Right lobe of liver (tissue), 6 donors: ENCODE measurements around the gene LDLRAD1. TPM values are rescaled to one million over a fixed set of nuclear protein-coding genes. Genes with fewer than 3 reads are reported as not detected.

Experiments
- ATAC-seq, 4 donors: fragments of 200-7000 bp; cut with Tn5 transposase; one replicate each; pipeline ENCODE4 v1.9.1; 2020; ENCODE audit warnings: mild to moderate bottlenecking in 4 of 4, moderate library complexity in 4 of 4
- DNase-seq, 3 donors: peaks; one replicate each; pipeline ENCODE4 v3.0.0-alpha.2; 2020
- H3K27ac ChIP-seq, 3 donors: fragments of 200-600 bp; one replicate each; pipeline ENCODE4 v1.8.0; 2022
- H3K27me3 ChIP-seq, 2 donors: fragments of 200-600 bp; one replicate each; pipeline ENCODE4 v1.8.0; 2022
- H3K36me3 ChIP-seq, 4 donors: fragments of 200-600 bp; sonication (generic) in 1 of 4; one replicate each; pipeline versions ENCODE4 v1.5.1 to v1.8.0; 2017 to 2022; ENCODE audit warnings: control low read depth in 1 of 4
- H3K4me1 ChIP-seq, 4 donors: fragments of 200-600 bp; sonication (generic) in 1 of 4; one replicate each; pipeline versions ENCODE4 v1.5.1 to v1.8.0; 2017 to 2022; ENCODE audit warnings: control low read depth in 1 of 4
- H3K4me3 ChIP-seq, 3 donors: fragments of 200-600 bp; one replicate each; pipeline ENCODE4 v1.8.0; 2022
- H3K9me3 ChIP-seq, 4 donors: fragments of 200-600 bp; sonication (generic) in 1 of 4; one replicate each; pipeline versions ENCODE4 v1.5.1 to v1.8.0; 2017 to 2022; ENCODE audit warnings: control low read depth in 1 of 4
- POLR2A ChIP-seq: fragments of 450-650 bp; IDR thresholded peaks from one replicate; pipeline ENCODE4 v1.6.1; 2017; ENCODE audit warnings: antibody characterized with exemption, mild to moderate bottlenecking
- WGBS: methylation state at CpG from one replicate; pipeline ENCODE4 v1.1.6; 2018; ENCODE audit warnings: low coverage, low lambda C conversion rate; ENCODE audit not compliant: insufficient coverage; ENCODE audit errors: missing lambda C conversion rate; 5-methylcytosine and 5-hydroxymethylcytosine counted together
- intact Hi-C, 2 donors: fragments of 100-400 bp; cut with DNase I; formaldehyde crosslinking; loops; one replicate each; pipeline versions ENCODE4 v1.11.2 to v1.14.1; 2022
- long read RNA-seq: library from polyadenylated mRNA; unstranded; transcript quantifications from one replicate; pipeline ENCODE4 v2.0.0, GENCODE V29; 2019
- total RNA-seq, 6 experiments: library from RNA; depleted of rRNA in 2 of 6; stranded (reverse); fragments of >200 nt in 2 of 6; fragmentation: NEBNext Ultra II Directional in 3 of 6; extraction: Animal tissue kit (Norgen Biotek cat#: 25700) in 3 of 6; gene quantifications; one replicate each; pipeline versions ENCODE4 v1.1.0 to v1.2.4, GENCODE V29; 2016 to 2023
- TF ChIP-seq, protein P1 (sequence below), 4 donors: fragments of 200-600 bp in 3 of 4; fragments of 450-650 bp in 1 of 4; IDR thresholded peaks; one replicate each; pipeline versions ENCODE4 v1.5.1 to v1.8.0; 2016 to 2022; ENCODE audit warnings: antibody characterized with exemption in 4 of 4, mild to moderate bottlenecking in 2 of 4
- donor health status: DM: no; HTN: yes; CAD: no.
- donor health status: DM: no; HTN: no; CAD: no.
- donor health status: DM: no; HTN: no; CAD: no.
- donor health status: DM: no; HTN: yes; CAD: no.
- donor health status: DM: no; HTN: yes; CAD: no.

Gene LDLRAD1, protein sequence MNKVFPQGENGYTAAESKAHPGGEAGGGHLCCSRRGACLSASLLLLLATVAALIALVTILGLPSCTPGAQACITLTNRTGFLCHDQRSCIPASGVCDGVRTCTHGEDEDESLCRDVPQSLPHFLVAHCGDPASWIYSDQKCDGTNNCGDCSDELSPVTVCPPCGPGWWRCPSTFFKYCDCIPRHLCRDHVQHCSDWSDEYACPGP
- under 1 TPM in 2 of 6 experiments, not detected in 4; 0.44 to 0.57 TPM for total RNA-seq
- long read RNA-seq, result 0 reads

DNA sequence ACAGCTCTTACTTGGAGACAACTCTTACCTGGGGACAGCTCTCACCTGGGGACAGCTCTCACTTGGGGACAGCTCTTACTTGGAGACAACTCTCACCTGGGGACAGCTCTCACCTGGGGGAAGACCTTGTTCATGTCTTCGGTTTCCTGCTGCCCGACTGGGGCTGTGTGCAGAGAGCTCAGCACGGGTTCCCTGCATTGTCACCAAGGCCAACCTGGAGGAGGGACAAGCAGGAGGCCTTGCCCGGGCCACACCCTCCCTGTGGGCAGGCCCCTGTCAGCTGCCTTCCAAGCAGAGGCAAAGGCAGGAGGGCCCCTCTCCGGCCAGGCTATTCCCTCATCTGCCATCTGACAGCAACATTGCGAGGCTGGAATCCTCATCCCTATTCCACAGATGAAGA, at the start of gene LDLRAD1:
LDLRAD1 (minus strand) TSS at position 208 of the 400 bp plus-strand sequence; CDS start at position 134, 74 bp downstream.
- Histone ChIP-seq H3K4me1 (peaks cover 0 to 19% (median 0%) of the 10 kb centered on the region in 4 donors), H3K4me3 (no peak within 1 kb of the TSS), H3K27me3 (no peaks in the 10 kb centered on the region), H3K27ac (peak within 1 kb of the TSS in 1 of 3 donors; percentile 12), H3K9me3 (no peaks in the 10 kb centered on the region), H3K36me3 (no peaks in the 10 kb centered on the region)
- peak in 3 of 4 donors; percentile 6 to 35 (median 28) for ATAC-seq
- WGBS, result 60% methylated on average over 4 of the region's 6 CpGs
- TF ChIP-seq POLR2A, result no peak
- TF ChIP-seq, protein P1, sequence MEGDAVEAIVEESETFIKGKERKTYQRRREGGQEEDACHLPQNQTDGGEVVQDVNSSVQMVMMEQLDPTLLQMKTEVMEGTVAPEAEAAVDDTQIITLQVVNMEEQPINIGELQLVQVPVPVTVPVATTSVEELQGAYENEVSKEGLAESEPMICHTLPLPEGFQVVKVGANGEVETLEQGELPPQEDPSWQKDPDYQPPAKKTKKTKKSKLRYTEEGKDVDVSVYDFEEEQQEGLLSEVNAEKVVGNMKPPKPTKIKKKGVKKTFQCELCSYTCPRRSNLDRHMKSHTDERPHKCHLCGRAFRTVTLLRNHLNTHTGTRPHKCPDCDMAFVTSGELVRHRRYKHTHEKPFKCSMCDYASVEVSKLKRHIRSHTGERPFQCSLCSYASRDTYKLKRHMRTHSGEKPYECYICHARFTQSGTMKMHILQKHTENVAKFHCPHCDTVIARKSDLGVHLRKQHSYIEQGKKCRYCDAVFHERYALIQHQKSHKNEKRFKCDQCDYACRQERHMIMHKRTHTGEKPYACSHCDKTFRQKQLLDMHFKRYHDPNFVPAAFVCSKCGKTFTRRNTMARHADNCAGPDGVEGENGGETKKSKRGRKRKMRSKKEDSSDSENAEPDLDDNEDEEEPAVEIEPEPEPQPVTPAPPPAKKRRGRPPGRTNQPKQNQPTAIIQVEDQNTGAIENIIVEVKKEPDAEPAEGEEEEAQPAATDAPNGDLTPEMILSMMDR (IDR thresholded peaks at IDR 0.05), result no peak
- intact Hi-C loops, result no loop called here
- peak in 2 of 3 donors; percentile 37 to 45 for DNase-seq

DNA sequence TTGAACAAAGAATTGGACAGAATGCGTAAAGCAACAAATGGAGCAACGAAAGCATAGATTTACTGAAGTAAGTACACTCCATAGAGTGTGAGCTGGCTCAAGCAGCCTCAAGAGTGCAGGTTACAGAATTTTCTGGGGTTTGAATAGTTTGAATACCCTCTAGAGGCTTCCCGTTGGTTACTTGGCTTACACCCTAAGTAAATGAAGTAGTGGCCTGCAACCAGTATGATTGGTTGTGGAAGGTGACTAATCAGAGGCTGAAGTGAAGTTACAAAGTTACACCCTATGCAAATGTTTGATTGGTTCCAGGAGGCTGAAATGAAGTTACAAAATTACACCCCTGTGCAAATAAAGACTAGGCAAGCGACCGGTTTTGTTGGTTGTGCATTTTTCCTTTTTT, 46.3 kb upstream of the LDLRAD1 start:
- Histone ChIP-seq H3K9me3 (no peaks in the 10 kb centered on the region), H3K4me1 (no peaks in the 10 kb centered on the region), H3K36me3 (no peaks in the 10 kb centered on the region), H3K27me3 (no peaks in the 10 kb centered on the region), H3K4me3 (no peak overlapping the region), H3K27ac (no peak overlapping the region)
- ATAC-seq, result no peak
- DNase-seq, result no peak
- intact Hi-C loops, result no loop called here
- TF ChIP-seq, protein P1 (IDR thresholded peaks at IDR 0.05), result no peak
- no peak for TF ChIP-seq POLR2A
- 88% methylated on average over 5 of the region's 5 CpGs for WGBS

DNA sequence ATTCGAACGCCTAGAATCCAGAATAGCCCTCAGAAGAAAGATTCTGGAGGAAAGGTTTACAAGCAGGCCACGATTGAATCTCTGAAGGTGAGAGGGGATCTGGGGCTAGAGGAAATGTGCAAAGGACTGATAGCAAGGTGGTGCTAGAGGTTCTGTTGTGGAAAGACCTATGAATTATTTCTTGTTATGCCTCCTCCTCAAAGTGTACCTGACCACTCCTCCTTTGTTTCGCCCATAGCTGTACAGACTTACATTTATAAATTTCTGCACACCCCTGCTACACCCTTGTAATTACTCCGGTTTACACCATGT, 36.4 kb upstream of the LDLRAD1 start:
- intact Hi-C loops, result no loop called here
- 51% methylated on average over 5 of the region's 5 CpGs for WGBS
- H3K36me3 ChIP-seq, result no peaks in the 10 kb centered on the region
- H3K27ac ChIP-seq, result no peak overlapping the region
- DNase-seq (no peak), ATAC-seq (no peak)
- peak overlapping the region in 1 of 3 donors; percentile 77 for H3K4me3 ChIP-seq
- no peaks in the 10 kb centered on the region for H3K9me3 ChIP-seq
- TF ChIP-seq, protein P1 (IDR thresholded peaks at IDR 0.05), result no peak
- no peaks in the 10 kb centered on the region for H3K27me3 ChIP-seq
- H3K4me1 ChIP-seq, result peaks cover 0 to 24% (median 7%) of the 10 kb centered on the region in 4 donors

DNA sequence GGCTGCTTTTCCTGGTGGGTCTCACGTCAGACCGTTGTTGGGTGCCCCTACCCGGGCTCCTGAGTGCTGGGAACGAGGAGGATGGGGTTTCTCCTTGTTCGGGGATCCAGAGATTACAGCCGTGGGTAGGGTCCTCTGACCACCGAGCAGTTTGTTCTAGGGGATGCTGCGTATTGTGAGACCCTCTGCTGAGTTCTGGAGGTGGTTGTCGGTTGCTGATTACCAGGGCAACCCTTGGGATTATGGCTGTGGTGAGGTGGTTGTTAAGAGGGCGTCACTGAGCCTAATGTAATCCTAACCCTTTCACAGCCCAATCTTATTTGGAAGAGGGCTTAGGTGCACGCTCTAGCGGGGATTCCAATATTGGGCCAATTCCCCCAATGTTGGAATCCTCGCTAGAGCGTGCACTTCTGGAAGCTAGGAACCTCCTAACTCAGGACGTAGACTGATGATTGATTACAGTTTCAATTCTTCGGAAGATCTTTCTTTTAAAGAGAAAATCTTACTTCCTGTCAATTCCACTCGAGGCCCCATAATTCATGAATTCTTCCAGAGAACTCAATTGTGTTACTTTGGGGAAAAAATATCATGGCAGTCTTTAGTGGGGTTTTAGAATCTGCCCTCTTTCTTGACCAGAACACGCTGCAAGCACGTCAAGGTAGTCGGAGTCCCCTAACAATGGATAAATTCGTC, 35.9 kb upstream of the LDLRAD1 start:
- no peaks in the 10 kb centered on the region for H3K27me3 ChIP-seq
- no peak for DNase-seq
- H3K36me3 ChIP-seq, result no peaks in the 10 kb centered on the region
- peak overlapping the region; percentile 66 to 93 (median 88) for H3K27ac ChIP-seq
- 18% methylated on average over 12 of the region's 21 CpGs for WGBS
- peak overlapping the region; percentile 77 to 95 (median 77) for H3K4me3 ChIP-seq
- TF ChIP-seq, protein P1 (IDR thresholded peaks at IDR 0.05), result no peak
- no peak for TF ChIP-seq POLR2A
- intact Hi-C loops, result no loop called here
- ATAC-seq, result peak; percentile 0 to 8 (median 4)
- H3K9me3 ChIP-seq, result no peaks in the 10 kb centered on the region
- peaks cover 0 to 24% (median 7%) of the 10 kb centered on the region in 4 donors for H3K4me1 ChIP-seq
